Astrocyte of the spinal cord (primary cell): ENCODE results near the gene AMPH.
A peak's percentile ranks its signal among the peaks of the same experiment; 100 is the strongest.

Experiments
- DNase-seq: peaks from one replicate; pipeline ENCODE4 v3.0.0; 2011; ENCODE audit warnings: low read depth, low spot score
- H3K4me3 ChIP-seq: 2 replicates; pipeline ENCODE4 v1.5.1; 2011; ENCODE audit warnings: low read depth, mild to moderate bottlenecking, low read length, moderate library complexity
- in situ Hi-C: cut with HindIII; loops from 2 replicates; pipeline ENCODE4 v1.10.0; 2017; ENCODE audit warnings: low sequenced_read_pairs
- TF ChIP-seq, protein P1 (sequence below): IDR thresholded peaks from 2 replicates; pipeline ENCODE4 v1.5.1; 2012; ENCODE audit warnings: low read depth, mild to moderate bottlenecking, low read length, inconsistent platforms

AMPH gene

DNA sequence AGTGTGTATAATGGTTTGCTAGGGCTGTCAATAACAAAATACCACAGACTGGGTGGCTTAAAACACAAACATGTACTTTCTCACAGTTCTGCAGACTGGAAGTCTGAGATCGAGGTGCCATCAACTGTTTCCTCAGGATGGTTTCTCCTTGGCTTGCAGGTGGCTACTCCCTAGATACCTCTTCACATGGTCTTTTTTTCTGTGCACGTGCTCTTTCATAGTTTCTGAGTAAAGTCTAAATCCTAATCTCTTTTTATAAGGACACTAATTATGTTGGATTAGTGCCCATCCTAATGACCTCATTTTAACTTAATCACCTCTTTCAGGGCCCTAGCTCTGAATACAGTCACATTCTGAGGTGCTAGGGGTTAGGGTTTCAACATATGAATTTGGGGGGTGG, 65.9 kb downstream of the AMPH start:
- in situ Hi-C loops = no loop called here
- TF ChIP-seq, protein P1, sequence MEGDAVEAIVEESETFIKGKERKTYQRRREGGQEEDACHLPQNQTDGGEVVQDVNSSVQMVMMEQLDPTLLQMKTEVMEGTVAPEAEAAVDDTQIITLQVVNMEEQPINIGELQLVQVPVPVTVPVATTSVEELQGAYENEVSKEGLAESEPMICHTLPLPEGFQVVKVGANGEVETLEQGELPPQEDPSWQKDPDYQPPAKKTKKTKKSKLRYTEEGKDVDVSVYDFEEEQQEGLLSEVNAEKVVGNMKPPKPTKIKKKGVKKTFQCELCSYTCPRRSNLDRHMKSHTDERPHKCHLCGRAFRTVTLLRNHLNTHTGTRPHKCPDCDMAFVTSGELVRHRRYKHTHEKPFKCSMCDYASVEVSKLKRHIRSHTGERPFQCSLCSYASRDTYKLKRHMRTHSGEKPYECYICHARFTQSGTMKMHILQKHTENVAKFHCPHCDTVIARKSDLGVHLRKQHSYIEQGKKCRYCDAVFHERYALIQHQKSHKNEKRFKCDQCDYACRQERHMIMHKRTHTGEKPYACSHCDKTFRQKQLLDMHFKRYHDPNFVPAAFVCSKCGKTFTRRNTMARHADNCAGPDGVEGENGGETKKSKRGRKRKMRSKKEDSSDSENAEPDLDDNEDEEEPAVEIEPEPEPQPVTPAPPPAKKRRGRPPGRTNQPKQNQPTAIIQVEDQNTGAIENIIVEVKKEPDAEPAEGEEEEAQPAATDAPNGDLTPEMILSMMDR = no peak
- no peak overlapping the region for H3K4me3 ChIP-seq
- DNase-seq = no peak

DNA sequence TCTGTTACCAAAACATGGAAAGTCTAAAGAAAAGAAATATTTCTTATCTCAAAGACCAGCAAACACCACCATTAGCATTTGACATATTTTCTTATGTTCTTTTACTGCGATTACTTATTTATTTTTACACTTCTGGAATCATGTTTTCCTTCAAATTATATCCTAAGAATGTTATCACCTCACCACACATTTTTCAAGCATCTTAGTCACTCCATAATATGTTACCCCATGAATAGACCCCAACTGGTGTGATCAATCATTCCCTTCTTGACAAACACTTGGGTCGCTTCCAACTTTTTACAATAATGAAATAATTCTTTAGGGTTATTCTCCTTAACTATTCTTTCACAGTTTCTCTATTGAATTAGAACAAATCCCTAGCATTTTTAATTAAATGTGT, 67.4 kb downstream of the AMPH start:
- in situ Hi-C loops = no loop called here
- TF ChIP-seq, protein P1 = no peak
- H3K4me3 ChIP-seq = no peak overlapping the region
- DNase-seq = no peak

GRCh38 chr7:38561166-38561565, 70.0 kb downstream of the AMPH start:
- H3K4me3 ChIP-seq = no peak overlapping the region
- no peak for DNase-seq
- TF ChIP-seq, protein P1 = no peak
- in situ Hi-C loops = no loop called here

- H3K4me3 ChIP-seq = no peak overlapping the region
- in situ Hi-C loops = no loop called here
- peak; percentile 15 for DNase-seq
- TF ChIP-seq, protein P1 = no peak
Measured at GRCh38 chr7:38558761-38559345, 72.3 kb downstream of the AMPH start.

DNA sequence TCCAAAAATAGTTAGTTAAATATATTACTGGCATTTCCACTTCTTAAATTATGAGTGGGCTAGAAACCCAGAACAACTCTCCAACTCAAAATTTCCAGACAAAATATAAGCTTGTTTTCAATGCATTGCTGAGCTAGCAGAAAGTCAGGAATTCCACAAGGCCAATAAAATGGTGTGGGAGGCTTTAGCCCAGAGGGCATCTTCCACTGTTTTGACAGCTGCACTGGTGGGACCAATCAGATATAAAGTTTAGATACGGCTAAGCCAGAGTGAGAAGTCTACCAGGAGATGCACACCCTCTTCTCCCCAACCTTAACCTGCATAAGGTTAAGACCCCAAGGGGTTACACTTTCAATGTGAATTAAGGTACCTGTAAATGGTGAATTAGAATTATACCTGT, 76.6 kb downstream of the AMPH start:
- DNase-seq = no peak
- TF ChIP-seq, protein P1 = no peak
- in situ Hi-C loops = no loop called here
- H3K4me3 ChIP-seq = no peak overlapping the region

GRCh38 chr7:38550836-38551235, 80.3 kb downstream of the AMPH start:
- no peak overlapping the region for H3K4me3 ChIP-seq
- in situ Hi-C loops = no loop called here
- DNase-seq = no peak
- TF ChIP-seq, protein P1 = no peak

DNA sequence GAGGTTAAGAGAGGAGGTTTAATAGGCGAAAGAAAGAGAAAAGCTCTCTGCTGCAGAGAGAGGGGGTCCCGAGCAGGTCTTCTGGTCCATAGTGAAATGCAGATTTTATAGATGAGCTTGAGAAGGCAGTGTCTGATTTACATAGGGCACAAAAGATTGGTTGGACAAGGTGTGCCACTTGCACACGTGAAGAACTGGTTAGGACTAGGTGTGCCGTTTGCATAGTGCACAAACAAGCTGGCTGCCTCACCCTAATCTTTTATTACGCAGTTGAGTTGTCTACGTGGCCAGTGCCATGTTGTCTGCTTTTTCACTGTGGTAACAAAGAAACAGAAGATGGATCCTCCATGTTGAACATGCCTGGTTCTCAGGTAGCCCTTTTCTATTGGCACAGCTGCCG, 82.6 kb downstream of the AMPH start:
- H3K4me3 ChIP-seq = no peak overlapping the region
- TF ChIP-seq, protein P1 = no peak
- in situ Hi-C loops = no loop called here
- DNase-seq = no peak
